ENCODE results near the gene FAM53A. TPM values are rescaled to one million over a fixed set of nuclear protein-coding genes. Genes with fewer than 3 reads are reported as not detected.
"Not testable (repeated sequence)": the region's sequence is repeated elsewhere in the genome, so short reads cannot be mapped to it uniquely, and the experiment has no call there.

FAM53A gene
- total RNA-seq, 1 experiment from 2014 or later: 5.2 TPM

- peak; percentile 60 for DNase-seq (ENCODE audit: low read depth)
Measured at GRCh38 chr4:1693131-1693896, 9.2 kb upstream of the FAM53A start.

DNA sequence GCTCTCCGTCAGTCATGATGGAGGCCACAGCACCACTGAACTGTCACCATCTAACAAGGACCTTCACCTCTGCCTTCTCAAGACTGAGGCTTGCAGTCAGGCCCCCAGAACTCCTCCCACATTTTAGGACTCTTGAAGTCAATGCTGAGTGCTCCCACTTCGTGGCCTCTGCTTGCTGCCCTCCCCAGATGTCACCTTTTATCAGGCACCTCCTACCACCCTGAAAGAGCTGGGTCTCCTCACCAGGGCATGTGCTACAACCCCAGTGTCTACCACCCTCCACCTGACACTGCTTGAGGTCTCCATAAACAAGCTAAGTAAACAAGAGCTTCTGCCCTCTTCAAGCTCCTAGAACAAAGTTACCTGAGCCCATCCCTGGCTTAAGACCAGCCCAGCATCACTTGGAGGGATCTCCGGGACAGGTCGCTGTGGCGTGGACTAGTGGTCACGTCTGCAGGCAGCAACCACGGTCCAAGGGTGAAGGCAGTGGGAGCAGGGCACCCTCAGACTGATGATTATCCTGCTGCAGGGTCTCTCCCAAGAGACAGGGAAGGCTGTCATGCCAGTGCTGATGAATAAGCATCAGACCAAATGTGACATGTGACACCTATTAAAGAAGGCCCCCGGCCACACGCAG, 7.7 kb upstream of the FAM53A start:
- no peak for DNase-seq (ENCODE audit: low read depth)
- in situ Hi-C loops (cut with HindIII; ENCODE audit: low pct_unique_long_range_greater_than_20kb, low sequenced_read_pairs): no loop called here

More at GRCh38 chr4:1693131-1693896, 9.2 kb upstream of the FAM53A start:
- in situ Hi-C loops (cut with HindIII; ENCODE audit: low pct_unique_long_range_greater_than_20kb, low sequenced_read_pairs): no loop called here

DNA sequence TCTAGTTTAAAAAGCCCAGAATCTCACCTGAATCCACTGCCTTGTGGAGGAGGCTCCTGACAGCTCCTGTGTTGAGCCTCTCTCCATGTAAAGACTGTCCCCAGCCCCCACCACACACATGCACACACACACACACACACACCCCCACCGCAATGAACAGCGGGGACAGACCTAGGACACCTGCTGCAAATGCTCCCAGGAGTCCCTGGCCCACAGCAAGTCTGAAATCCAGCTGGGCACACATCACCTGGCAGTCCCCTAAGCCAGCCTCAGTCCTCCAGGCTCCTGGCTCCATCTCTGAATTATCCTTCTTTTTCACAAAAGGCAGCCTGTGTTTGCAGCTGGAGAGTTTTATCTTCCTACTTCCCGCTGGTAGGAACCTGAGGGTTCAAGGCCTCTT, 6.6 kb upstream of the FAM53A start:
- in situ Hi-C loops (cut with HindIII; ENCODE audit: low pct_unique_long_range_greater_than_20kb, low sequenced_read_pairs): no loop called here
- no peak for DNase-seq (ENCODE audit: low read depth)

GRCh38 chr4:1686440-1687036, 2.4 kb upstream of the FAM53A start:
- no peak for DNase-seq (ENCODE audit: low read depth)
- in situ Hi-C loops (cut with HindIII; ENCODE audit: low pct_unique_long_range_greater_than_20kb, low sequenced_read_pairs): no loop called here

GRCh38 chr4:1685235-1686150, 1.4 kb upstream of the FAM53A start:
- in situ Hi-C loops (cut with HindIII; ENCODE audit: low pct_unique_long_range_greater_than_20kb, low sequenced_read_pairs): no loop called here
- peak; percentile 74 for DNase-seq (ENCODE audit: low read depth)

GRCh38 chr4:1684506-1685234, 557 bp upstream of the FAM53A start:
- peak; percentile 11 for DNase-seq (ENCODE audit: low read depth)
- in situ Hi-C loops (cut with HindIII; ENCODE audit: low pct_unique_long_range_greater_than_20kb, low sequenced_read_pairs): no loop called here

DNA sequence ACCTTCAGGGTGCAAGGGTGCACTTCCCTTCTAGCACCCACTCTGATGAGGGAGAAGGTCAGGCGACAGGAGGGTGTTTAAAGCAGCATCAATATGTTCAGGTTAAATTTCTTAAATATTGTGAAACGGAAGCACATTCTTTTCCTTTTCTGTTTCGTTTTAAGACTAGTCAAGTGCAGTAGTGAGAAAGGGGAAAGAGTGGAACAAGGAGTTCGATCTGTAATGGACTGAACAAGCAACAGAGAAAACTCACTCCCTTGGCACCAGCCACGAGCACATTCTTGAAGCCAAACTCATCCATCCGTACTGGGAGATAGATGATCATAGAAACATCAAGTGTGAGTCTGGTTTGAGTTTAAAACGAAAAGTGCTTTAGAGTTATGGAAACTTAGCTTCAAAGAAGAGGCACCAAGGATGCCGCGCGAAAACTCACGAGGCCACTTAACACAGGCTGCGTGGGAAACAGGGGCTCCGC, 815 bp downstream of the FAM53A start:
- peak; percentile 44 for DNase-seq (ENCODE audit: low read depth)
- in situ Hi-C loops (cut with HindIII; ENCODE audit: low pct_unique_long_range_greater_than_20kb, low sequenced_read_pairs): no loop called here

DNA sequence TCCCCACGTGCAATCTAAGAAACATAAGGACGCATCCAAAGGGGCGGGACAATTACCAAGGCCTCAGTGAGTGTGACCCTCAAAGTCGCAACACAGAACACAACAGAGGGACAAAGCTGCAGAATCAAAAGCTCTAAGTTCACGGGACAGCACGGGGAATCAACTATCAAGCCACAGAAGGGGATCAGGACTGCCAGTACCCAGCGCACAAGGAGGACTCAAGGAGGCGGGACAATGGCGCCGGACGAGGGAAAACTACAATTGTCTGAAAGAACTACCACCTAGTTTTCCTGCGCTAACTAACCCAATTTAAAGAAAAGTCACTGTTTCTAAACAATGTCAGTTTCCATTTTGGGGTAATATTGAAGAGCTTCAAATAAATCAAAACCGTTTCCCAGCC, 1.3 kb downstream of the FAM53A start:
- in situ Hi-C loops (cut with HindIII; ENCODE audit: low pct_unique_long_range_greater_than_20kb, low sequenced_read_pairs): no loop called here

GRCh38 chr4:1678244-1678643, 5.9 kb downstream of the FAM53A start:
- DNase-seq (ENCODE audit: low read depth): no peak
- in situ Hi-C loops (cut with HindIII; ENCODE audit: low pct_unique_long_range_greater_than_20kb, low sequenced_read_pairs): no loop called here

More for the DNA sequence above, 1.3 kb downstream of the FAM53A start:
- DNase-seq (ENCODE audit: low read depth): no peak

DNA sequence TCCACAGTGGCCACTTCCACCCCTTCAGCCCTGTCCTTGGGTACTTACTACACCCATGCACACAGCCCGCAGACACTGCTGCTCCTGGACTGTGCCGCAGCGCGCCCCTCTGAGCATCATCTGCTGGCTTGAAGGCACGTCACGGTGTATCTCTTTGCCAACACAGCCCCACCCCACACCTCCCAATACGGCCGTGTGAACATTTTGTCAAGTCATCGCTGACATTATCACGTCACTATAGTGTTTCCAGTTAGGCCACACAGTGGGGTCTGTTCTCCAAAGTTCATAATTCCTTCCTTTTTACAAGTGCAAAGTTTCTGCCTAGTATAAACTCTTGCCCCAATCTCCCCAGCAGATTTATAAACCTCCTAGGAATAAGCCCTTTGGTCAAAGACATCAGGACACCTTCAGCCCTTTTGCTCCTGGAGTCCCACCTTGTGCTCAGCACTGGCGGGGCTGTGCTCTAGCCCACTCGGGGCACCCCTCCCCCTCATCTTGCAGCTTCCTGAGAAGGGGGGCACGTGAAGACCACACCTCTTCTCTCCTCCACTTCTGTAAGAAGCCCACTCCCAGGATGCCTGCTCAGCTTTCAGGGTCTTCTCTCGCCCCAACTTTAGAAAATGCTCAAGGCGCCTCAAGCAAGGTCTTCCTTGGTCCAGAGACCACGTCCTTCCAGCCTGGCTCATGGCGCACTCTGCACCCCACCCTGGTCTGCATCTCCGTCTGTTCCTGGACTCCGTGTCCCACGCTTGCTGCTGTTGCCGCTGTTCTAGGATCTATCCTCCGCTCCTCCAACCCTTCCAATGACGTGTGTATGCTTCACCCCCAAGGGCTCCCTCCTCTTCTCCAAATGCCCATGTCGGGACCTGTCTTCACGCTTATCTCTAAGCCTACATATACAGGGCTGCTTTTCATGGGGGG, 7.2 kb downstream of the FAM53A start:
- in situ Hi-C loops (cut with HindIII; ENCODE audit: low pct_unique_long_range_greater_than_20kb, low sequenced_read_pairs): no loop called here
- no peak for DNase-seq (ENCODE audit: low read depth)

DNA sequence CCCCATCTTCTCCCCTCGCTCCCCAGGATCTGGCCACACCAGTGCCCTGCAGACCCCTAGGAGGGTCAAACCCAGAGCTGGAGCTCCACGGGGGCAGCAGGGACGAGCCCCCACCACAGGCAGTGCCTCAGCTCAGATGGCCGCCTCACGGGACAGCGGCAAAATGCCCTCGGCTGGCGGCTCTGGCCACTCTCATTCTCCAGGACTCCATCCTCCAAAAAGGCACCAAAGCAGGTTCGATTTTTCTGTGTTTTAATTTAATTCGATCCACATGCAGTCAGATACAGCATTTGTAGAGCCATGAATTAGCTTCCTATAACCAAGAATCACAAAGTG, 8.3 kb downstream of the FAM53A start:
- in situ Hi-C loops (cut with HindIII; ENCODE audit: low pct_unique_long_range_greater_than_20kb, low sequenced_read_pairs): no loop called here
- DNase-seq (ENCODE audit: low read depth): no peak

DNA sequence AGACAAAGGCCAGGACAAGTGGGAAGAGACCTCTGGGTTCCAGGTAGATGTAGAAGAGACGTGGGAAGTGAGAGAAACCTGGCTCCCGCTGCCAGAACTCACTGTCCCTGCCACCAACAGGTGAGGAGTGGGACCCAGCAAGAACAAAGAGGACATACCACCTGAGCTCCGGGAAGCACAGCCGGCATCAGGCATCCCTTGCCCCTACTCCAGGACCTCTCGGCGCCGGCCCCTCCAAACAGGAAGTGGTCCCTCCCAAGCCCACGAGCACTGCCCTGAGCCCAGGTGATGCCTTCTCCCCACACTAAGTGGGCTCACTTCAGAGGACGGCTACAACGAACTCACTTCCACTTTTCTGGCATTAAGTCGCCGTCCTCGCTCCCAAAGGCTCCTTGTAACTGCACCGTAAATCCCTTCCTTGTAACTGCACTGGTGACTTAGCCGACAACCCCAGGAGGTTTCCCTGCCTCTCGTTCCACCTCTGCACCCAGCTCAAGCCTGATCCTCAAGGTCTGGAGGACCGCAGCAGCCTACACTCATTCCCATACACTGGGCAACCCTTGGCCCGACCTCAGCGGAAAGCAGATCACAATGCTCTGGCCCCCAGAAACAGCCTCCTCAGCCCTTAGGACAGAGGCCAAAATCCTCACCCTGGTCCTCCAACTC, 8.8 kb downstream of the FAM53A start:
- in situ Hi-C loops (cut with HindIII; ENCODE audit: low pct_unique_long_range_greater_than_20kb, low sequenced_read_pairs): no loop called here
- DNase-seq (ENCODE audit: low read depth): no peak

DNA sequence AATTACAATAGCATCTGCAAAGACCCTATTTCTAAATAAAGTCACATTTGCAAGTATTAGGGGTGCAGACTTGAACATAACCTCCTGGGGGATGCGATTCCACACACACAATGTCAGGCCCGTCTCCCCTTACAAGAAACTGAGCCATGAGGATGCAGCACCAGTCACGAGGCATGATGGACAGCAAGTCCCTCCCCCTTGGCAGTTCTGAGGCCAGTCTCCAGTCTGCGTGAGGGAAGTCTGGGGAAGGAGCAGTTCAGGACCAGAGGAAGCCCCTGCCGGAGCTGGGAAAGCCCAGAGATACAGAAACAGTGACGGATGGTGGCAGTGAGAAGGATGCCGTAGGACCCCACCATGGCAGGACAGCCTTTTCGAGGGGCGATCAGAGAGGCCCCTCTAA, 9.4 kb downstream of the FAM53A start:
- no peak for DNase-seq (ENCODE audit: low read depth)
- in situ Hi-C loops (cut with HindIII; ENCODE audit: low pct_unique_long_range_greater_than_20kb, low sequenced_read_pairs): no loop called here

DNA sequence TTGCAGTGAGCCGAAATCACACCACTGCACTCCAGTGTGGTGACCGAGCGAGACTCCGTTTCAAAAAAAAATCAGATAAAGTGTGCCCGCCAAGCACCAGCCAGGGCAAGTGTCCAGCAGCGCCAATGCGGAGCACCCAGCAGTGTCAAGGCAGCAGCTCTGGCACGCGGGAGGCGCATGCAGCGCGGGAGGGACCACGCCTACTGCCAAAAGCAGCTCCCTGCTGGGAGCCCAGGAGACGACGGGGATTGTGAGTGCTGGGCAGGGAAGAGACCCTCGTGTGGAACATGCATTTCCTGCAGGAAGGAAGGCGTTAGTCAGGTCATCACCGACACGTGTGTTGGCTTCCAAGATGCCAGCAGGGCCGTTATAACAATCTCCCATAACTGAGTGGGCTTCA, 10.4 kb downstream of the FAM53A start:
- in situ Hi-C loops (cut with HindIII; ENCODE audit: low pct_unique_long_range_greater_than_20kb, low sequenced_read_pairs): no loop called here
- no peak for DNase-seq (ENCODE audit: low read depth)

GRCh38 chr4:1671011-1671410, 13.1 kb downstream of the FAM53A start:
- in situ Hi-C loops (cut with HindIII; ENCODE audit: low pct_unique_long_range_greater_than_20kb, low sequenced_read_pairs): not testable (repeated sequence)

DNA sequence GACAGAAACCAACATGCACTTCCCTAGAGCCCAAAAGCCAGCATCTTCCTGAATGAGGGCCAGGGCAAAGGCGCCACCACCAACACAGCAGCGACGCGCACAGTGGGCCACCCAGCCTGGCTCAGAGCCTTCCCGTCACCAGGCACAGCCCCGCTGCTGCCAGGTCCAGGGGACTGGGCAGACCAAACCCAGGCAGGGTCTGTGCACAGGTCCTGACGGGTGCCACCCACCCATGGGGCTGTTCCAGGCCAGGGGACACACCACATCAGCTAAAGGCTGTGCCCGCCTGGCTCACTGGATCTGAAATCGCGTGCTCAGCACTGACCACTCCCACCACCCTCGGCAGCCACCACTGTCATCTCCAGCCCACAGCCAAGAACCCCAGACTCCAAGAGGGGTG, 13.8 kb downstream of the FAM53A start:
- no peak for DNase-seq (ENCODE audit: low read depth)
- in situ Hi-C loops (cut with HindIII; ENCODE audit: low pct_unique_long_range_greater_than_20kb, low sequenced_read_pairs): no loop called here

More at GRCh38 chr4:1671011-1671410, 13.1 kb downstream of the FAM53A start:
- DNase-seq (ENCODE audit: low read depth): not testable (repeated sequence)
